ENCODE results near the gene USF3. TPM values are rescaled to one million over a fixed set of nuclear protein-coding genes. Genes with fewer than 3 reads are reported as not detected.

USF3 gene
- total and polyA plus RNA-seq, 4 donors, result 4.6 to 16.0 (median 11.4) TPM

DNA sequence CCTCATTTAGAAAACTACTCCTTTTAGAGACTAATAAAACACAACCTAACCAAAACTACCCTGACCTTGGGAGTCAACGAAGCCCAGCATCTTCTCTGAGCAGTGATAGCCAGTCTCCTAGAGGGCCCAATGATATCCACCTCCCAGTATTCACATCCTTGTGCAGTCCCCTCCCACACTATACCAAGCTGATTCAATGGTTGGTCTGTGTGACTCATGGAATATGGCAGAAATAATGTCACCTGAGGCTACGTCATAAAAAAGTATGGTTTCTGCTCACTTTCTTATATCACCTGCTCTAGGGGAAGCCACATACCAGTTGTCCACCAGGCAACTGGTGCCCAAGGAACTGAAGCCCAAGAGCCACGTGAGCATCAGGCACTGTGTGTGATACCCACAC, 21.4 kb upstream of the USF3 start:
- no peak for DNase-seq (ENCODE audit: low spot score)
- H3K27me3 ChIP-seq (ENCODE audit: control insufficient read depth in 4 of 4, insufficient read depth in 4 of 4, low read length in 3 of 4), result no peaks in the 10 kb centered on the region
- H3K27ac ChIP-seq (ENCODE audit: low read depth in 1 of 2, low read length in 2 of 2), result no peak overlapping the region
- H3K4me1 ChIP-seq (ENCODE audit: control insufficient read depth in 4 of 4, insufficient read depth in 4 of 4, low read length in 3 of 4), result peaks cover 0 to 1% (median 0%) of the 10 kb centered on the region in 4 donors
- H3K4me3 ChIP-seq (ENCODE audit: low read depth in 1 of 3, low read length in 3 of 3), result no peak overlapping the region
- peaks cover 1 to 20% (median 14%) of the 10 kb centered on the region in 4 donors for H3K36me3 ChIP-seq (ENCODE audit: control insufficient read depth in 4 of 4, insufficient read depth in 3 of 4, low read depth in 1 of 4, low read length in 3 of 4)
- WGBS, result 98% methylated on average over 3 of the region's 3 CpGs
- H3K9ac ChIP-seq (ENCODE audit: low read depth in 1 of 2, low read length in 2 of 2), result no peak overlapping the region
- TF ChIP-seq GABPA (IDR thresholded peaks at IDR 0.05 in 1 of 2, conservative IDR thresholded peaks at IDR 0.05 in 1 of 2) (no peak), MAX (IDR thresholded peaks at IDR 0.05) (no peak), HNF4A (conservative IDR thresholded peaks at IDR 0.05) (no peak), CTCF (IDR thresholded peaks at IDR 0.05; ENCODE audit: low read depth, low read length, missing input control) (no peak), YY1 (IDR thresholded peaks at IDR 0.05) (no peak), NR2F2 (IDR thresholded peaks at IDR 0.05) (no peak), FOXA1 (IDR thresholded peaks at IDR 0.05) (no peak), RAD21 (IDR thresholded peaks at IDR 0.05) (no peak), HNF4G (IDR thresholded peaks at IDR 0.05) (no peak), RXRA (IDR thresholded peaks at IDR 0.05) (no peak)
- TF ChIP-seq, protein P1, sequence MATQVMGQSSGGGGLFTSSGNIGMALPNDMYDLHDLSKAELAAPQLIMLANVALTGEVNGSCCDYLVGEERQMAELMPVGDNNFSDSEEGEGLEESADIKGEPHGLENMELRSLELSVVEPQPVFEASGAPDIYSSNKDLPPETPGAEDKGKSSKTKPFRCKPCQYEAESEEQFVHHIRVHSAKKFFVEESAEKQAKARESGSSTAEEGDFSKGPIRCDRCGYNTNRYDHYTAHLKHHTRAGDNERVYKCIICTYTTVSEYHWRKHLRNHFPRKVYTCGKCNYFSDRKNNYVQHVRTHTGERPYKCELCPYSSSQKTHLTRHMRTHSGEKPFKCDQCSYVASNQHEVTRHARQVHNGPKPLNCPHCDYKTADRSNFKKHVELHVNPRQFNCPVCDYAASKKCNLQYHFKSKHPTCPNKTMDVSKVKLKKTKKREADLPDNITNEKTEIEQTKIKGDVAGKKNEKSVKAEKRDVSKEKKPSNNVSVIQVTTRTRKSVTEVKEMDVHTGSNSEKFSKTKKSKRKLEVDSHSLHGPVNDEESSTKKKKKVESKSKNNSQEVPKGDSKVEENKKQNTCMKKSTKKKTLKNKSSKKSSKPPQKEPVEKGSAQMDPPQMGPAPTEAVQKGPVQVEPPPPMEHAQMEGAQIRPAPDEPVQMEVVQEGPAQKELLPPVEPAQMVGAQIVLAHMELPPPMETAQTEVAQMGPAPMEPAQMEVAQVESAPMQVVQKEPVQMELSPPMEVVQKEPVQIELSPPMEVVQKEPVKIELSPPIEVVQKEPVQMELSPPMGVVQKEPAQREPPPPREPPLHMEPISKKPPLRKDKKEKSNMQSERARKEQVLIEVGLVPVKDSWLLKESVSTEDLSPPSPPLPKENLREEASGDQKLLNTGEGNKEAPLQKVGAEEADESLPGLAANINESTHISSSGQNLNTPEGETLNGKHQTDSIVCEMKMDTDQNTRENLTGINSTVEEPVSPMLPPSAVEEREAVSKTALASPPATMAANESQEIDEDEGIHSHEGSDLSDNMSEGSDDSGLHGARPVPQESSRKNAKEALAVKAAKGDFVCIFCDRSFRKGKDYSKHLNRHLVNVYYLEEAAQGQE (IDR thresholded peaks at IDR 0.05), result no peak
- H3K9me3 ChIP-seq (ENCODE audit: control insufficient read depth in 4 of 4, low read length in 3 of 4), result no peaks in the 10 kb centered on the region

DNA sequence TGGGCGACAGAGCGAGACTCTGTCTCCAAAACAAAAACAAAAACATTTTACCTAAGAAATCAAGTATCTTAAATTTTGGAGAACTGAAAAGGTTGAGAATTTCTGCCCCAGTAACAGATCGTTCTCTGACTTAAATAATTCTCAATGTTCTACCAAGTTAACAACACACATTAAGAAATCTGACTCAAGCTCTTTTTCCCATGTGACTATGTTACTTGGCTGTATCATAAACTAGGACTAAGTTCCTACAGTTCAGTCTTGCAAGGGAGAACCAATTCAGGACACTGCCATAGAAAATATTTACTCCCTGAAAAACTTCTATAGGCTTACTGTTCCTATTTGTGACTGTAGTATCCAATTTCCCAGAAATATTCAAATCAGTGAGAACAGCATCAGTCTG, 20.9 kb upstream of the USF3 start:
- H3K36me3 ChIP-seq (ENCODE audit: control insufficient read depth in 4 of 4, insufficient read depth in 3 of 4, low read depth in 1 of 4, low read length in 3 of 4), result peaks cover 1 to 20% (median 13%) of the 10 kb centered on the region in 4 donors
- no peak overlapping the region for H3K9ac ChIP-seq (ENCODE audit: low read depth in 1 of 2, low read length in 2 of 2)
- no peak overlapping the region for H3K4me3 ChIP-seq (ENCODE audit: low read depth in 1 of 3, low read length in 3 of 3)
- H3K9me3 ChIP-seq (ENCODE audit: control insufficient read depth in 4 of 4, low read length in 3 of 4), result no peaks in the 10 kb centered on the region
- WGBS, result 98% methylated on average over 3 of the region's 3 CpGs
- no peak overlapping the region for H3K27ac ChIP-seq (ENCODE audit: low read depth in 1 of 2, low read length in 2 of 2)
- peaks cover 0 to 1% (median 0%) of the 10 kb centered on the region in 4 donors for H3K4me1 ChIP-seq (ENCODE audit: control insufficient read depth in 4 of 4, insufficient read depth in 4 of 4, low read length in 3 of 4)
- H3K27me3 ChIP-seq (ENCODE audit: control insufficient read depth in 4 of 4, insufficient read depth in 4 of 4, low read length in 3 of 4), result no peaks in the 10 kb centered on the region
- DNase-seq (ENCODE audit: low spot score), result no peak
- no peak for TF ChIP-seq TAF1 (conservative IDR thresholded peaks at IDR 0.05)
- no peak for TF ChIP-seq SP1 (IDR thresholded peaks at IDR 0.05)
- no peak for TF ChIP-seq JUND (IDR thresholded peaks at IDR 0.05)
- no peak for TF ChIP-seq RXRA (IDR thresholded peaks at IDR 0.05)
- TF ChIP-seq, protein P1 (IDR thresholded peaks at IDR 0.05), result no peak
- TF ChIP-seq YY1 (IDR thresholded peaks at IDR 0.05), result no peak
- no peak for TF ChIP-seq EGR1 (IDR thresholded peaks at IDR 0.05; ENCODE audit: low read depth in 2 of 2)
- TF ChIP-seq RAD21 (IDR thresholded peaks at IDR 0.05), result no peak
- no peak for TF ChIP-seq HNF4G (IDR thresholded peaks at IDR 0.05)
- no peak for TF ChIP-seq CTCF (IDR thresholded peaks at IDR 0.05; ENCODE audit: low read depth, low read length, missing input control)
- no peak for TF ChIP-seq ZBTB33 (IDR thresholded peaks at IDR 0.05)
- TF ChIP-seq FOXA1 (IDR thresholded peaks at IDR 0.05), result no peak
- TF ChIP-seq FOXA2 (IDR thresholded peaks at IDR 0.05), result no peak
- TF ChIP-seq MAX (IDR thresholded peaks at IDR 0.05), result no peak
- TF ChIP-seq, protein P2, sequence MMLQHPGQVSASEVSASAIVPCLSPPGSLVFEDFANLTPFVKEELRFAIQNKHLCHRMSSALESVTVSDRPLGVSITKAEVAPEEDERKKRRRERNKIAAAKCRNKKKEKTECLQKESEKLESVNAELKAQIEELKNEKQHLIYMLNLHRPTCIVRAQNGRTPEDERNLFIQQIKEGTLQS (IDR thresholded peaks at IDR 0.05), result no peak

Data from liver (tissue), 9 donors.